Ishikawa (cell line): ENCODE data around the gene IL23R.

Source experiments
- EP300 ChIP-seq: IDR thresholded peaks from 2 replicates; pipeline ENCODE4 v1.6.1; 2012; ENCODE audit warnings: borderline replicate concordance
- FOXM1 ChIP-seq: IDR thresholded peaks from 2 replicates; pipeline ENCODE4 v1.6.1; 2012; ENCODE audit warnings: low read depth, borderline replicate concordance
- MAX ChIP-seq: IDR thresholded peaks from 2 replicates; pipeline ENCODE4 v1.6.1; 2012
- RAD21 ChIP-seq: IDR thresholded peaks from 2 replicates; pipeline ENCODE4 v1.6.1; 2012; ENCODE audit warnings: low read depth
- ZBTB7A ChIP-seq: IDR thresholded peaks from 2 replicates; pipeline ENCODE4 v1.6.1; 2012; ENCODE audit warnings: low read depth

- TF ChIP-seq RAD21, result no peak
- no peak for TF ChIP-seq FOXM1
- no peak for TF ChIP-seq EP300
- TF ChIP-seq ZBTB7A, result no peak
- TF ChIP-seq MAX, result no peak
These were observed 42.0 kb downstream of the IL23R start for GRCh38 chr1:67208217-67208616.
